ENCODE results near the gene ERO1A.
"Not testable (repeated sequence)": the region's sequence is repeated elsewhere in the genome, so short reads cannot be mapped to it uniquely, and the experiment has no call there.

The ERO1A gene

GRCh38 chr14:52695481-52696091, at the start of gene ERO1A:
ERO1A (minus strand) TSS chr14:52695558; CDS start chr14:52695481, 77 bp downstream.
- no peak for DNase-seq

- DNase-seq, result no peak
Observed at GRCh38 chr14:52741865-52742264, 46.5 kb upstream of the ERO1A start.

GRCh38 chr14:52740751-52741150, 45.4 kb upstream of the ERO1A start:
- DNase-seq, result no peak

GRCh38 chr14:52738409-52738808, 43.1 kb upstream of the ERO1A start:
- no peak for DNase-seq

- no peak for DNase-seq
Observed at GRCh38 chr14:52735921-52736489, 40.6 kb upstream of the ERO1A start.

GRCh38 chr14:52733824-52734223, 38.5 kb upstream of the ERO1A start:
- DNase-seq, result no peak

- no peak for DNase-seq
Observed at GRCh38 chr14:52730709-52731111, 35.4 kb upstream of the ERO1A start.

- peak; percentile 88 for DNase-seq
Observed at GRCh38 chr14:52729925-52730708, 34.8 kb upstream of the ERO1A start, which contains the start of gene STYX. STYX (plus strand) TSS chr14:52730166; CDS start chr14:52730475, 309 bp downstream.

GRCh38 chr14:52729585-52729924, 34.2 kb upstream of the ERO1A start:
- DNase-seq, result no peak

- DNase-seq, result not testable (repeated sequence)
Observed at GRCh38 chr14:52729035-52729434, 33.7 kb upstream of the ERO1A start.

GRCh38 chr14:52727509-52727908, 32.2 kb upstream of the ERO1A start:
- DNase-seq, result not testable (repeated sequence)

- DNase-seq, result no peak
Observed at GRCh38 chr14:52724360-52724644, 28.9 kb upstream of the ERO1A start.

GRCh38 chr14:52723514-52724359, 28.4 kb upstream of the ERO1A start:
- no peak for DNase-seq

GRCh38 chr14:52716155-52716554, 20.8 kb upstream of the ERO1A start:
- no peak for DNase-seq

GRCh38 chr14:52711666-52712065, 16.3 kb upstream of the ERO1A start:
- no peak for DNase-seq

- DNase-seq, result peak; percentile 85
Observed at GRCh38 chr14:52706724-52707706, 11.7 kb upstream of the ERO1A start, which contains the start of gene PSMC6. PSMC6 (plus strand) TSS chr14:52707200; CDS start chr14:52707220, 20 bp downstream.

GRCh38 chr14:52706286-52706685, 10.9 kb upstream of the ERO1A start:
- DNase-seq, result no peak

- DNase-seq, result no peak
Observed at GRCh38 chr14:52703664-52704063, 8.3 kb upstream of the ERO1A start.

GRCh38 chr14:52703225-52703624, 7.9 kb upstream of the ERO1A start:
- DNase-seq, result no peak

GRCh38 chr14:52701223-52701622, 5.9 kb upstream of the ERO1A start:
- DNase-seq, result no peak

- DNase-seq, result no peak
Observed at GRCh38 chr14:52700701-52701172, 5.4 kb upstream of the ERO1A start.

Measured in SHP77 treated with DMSO at 0.1 percent for 48 hours (cell line).